GM19240 (cell line): ENCODE results near the gene OR5H2.
"Not testable (repeated sequence)": the region's sequence is repeated elsewhere in the genome, so short reads cannot be mapped to it uniquely, and the experiment has no call there.

Experiments
- DNase-seq: peaks from one replicate; pipeline ENCODE4 v3.0.0; 2011; ENCODE audit warnings: low spot score; ENCODE audit not compliant: insufficient read length

OR5H2 gene

DNA sequence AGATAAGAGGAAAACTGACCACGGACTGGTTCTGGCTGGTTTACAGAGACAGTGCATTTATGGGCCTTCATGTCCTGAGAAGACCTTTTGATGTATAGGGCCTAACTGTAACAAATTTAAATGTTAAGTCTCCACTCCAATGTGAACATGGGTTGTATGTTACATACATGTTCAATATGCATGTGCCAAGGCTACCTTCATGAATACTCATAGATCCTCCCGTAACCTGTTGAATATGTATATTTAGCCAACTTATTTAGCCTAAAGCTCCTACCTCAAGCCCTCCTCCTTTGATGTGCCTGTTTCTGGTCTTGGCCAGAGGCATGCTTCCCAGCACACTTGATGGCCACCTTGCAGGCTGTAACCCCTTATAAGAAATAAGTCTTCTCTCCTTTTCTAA is at the start of gene OR5H2:
TSS of gene OR5H2 (plus strand) at position 301 of the 400 bp plus-strand sequence. CDS start 398 bp downstream, outside the sequence.
- DNase-seq, result no peak

- no peak for DNase-seq
Measured at GRCh38 chr3:98233468-98233867, 48.8 kb upstream of the OR5H2 start.

DNA sequence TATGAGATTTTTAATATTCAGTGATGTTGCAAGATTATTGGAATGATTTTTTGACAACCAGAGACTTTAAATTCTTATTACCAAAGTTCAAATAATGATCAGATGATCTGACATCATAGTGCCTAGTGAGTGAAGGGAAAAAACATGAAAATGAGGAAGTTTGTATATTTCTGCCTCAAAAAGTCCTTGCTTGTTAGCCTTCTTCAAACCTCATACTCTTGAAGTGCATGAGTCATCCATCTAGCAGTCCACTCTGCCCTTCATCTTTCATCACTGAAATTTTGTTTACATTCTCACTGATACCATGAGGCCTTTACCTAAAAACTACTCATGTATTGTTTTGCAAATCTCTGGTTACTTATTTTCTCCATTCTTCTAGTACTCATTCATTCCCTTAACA is 42.2 kb upstream of the OR5H2 start:
- DNase-seq, result no peak

DNA sequence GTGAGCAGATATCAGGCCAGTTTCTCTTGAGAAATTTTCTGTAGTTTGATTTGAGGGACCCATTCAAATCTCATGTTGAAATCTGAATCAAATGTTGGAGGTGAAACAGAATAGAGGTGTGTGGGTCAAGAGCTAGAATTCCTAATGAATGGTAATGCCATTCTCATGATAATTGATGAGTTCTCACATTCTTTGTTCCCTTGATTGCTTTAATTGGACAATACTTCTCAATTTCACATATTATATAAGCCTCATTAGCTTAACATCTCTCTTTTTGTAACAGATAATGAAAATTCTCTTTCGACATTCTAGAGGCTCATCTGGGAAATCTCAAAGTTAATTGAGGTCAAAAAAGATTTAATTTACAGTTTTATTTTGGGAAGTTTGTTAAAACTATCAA is 40.1 kb upstream of the OR5H2 start:
- no peak for DNase-seq

GRCh38 chr3:98243843-98244242 is 38.5 kb upstream of the OR5H2 start:
- no peak for DNase-seq

- DNase-seq, result no peak
Measured at GRCh38 chr3:98246142-98246541, 36.2 kb upstream of the OR5H2 start.

- not testable (repeated sequence) for DNase-seq
Measured at GRCh38 chr3:98256026-98256425, 26.3 kb upstream of the OR5H2 start.

GRCh38 chr3:98259707-98260106 is 22.6 kb upstream of the OR5H2 start:
- DNase-seq, result no peak

DNA sequence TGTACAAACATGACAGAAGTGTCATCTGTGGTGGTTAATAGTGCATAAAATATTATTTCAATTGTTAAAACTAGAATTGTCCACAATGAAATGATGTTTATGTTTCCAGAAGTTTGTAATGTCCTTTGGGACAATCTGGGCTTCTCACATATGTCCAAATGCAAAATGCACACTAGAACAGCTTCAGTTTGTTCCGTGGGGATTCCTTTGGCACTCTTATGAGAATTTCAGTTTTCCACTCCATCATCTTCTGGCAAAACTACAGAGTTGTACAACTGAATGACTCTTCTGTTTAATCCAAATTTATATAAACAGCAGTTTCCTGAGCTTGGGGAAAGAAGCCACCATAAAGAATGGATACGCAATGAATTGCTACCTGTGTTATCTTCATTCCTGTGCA is 20.3 kb upstream of the OR5H2 start:
- DNase-seq, result no peak

DNA sequence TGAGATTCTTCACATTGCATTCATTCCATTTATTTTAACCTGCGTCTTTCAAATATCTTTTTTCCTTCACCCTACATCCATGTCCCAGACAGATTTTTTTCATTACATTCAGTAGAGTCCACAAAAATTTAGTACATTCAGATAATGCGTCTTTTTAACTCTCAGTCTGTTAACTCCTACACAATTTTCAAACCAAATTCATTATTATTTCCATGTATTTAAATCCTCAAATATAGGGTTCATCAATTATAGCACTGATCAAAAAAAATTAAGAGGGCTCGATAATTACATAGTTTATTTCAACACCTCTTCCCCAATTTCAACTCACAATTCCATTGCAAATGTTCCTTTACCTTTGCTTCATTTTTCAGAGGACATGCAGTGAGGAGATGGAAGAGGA is 18.4 kb upstream of the OR5H2 start, which contains the start of gene OR5H6:
TSS of gene OR5H6 (plus strand) at position 301 of the 400 bp plus-strand sequence. CDS start at position 390, 89 bp downstream.
- no peak for DNase-seq

DNA sequence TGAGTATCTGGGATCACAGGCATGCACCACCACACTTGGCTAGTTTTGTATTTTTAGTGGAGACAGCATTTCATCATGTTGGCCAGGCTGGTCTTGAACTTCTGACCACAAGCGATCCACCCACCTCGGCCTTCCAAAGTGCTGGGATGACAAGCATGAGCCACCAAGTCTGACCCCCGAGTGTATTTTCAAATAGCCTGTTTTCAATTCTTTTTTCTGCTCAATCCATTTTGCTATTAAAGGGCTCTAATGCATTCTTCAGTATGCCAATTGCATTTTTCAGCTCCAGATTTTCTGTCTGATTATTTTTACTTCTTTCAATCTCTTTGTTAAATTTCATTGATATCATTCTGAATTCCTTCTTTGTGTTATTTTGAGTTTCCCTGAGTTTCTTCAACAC is 12.5 kb upstream of the OR5H2 start:
- DNase-seq, result no peak

GRCh38 chr3:98272126-98272525 is 10.2 kb upstream of the OR5H2 start:
- DNase-seq, result no peak

- DNase-seq, result no peak
Measured at GRCh38 chr3:98274914-98275313, 7.4 kb upstream of the OR5H2 start.

GRCh38 chr3:98290916-98291315 is 8.6 kb downstream of the OR5H2 start:
- no peak for DNase-seq

GRCh38 chr3:98291332-98291957 is 9.1 kb downstream of the OR5H2 start:
- no peak for DNase-seq

DNA sequence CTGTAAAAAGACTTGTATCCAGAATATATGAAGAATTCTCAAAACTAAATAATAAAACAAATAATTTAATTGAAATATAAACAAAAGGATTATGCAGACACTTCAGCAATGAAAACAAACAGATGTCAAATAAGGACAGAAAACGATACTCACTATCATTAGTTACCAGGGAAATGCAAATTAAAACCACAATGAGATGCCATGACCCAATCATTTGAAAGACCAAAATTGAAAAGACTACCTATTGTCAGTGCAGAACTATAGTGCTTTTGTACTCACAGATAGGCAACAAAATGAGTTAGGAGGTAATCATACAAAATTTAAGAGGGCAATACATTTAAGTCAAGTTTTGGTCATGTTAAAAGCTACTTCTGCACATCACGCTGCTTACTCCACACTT is 39.8 kb downstream of the OR5H2 start:
- DNase-seq, result no peak

DNA sequence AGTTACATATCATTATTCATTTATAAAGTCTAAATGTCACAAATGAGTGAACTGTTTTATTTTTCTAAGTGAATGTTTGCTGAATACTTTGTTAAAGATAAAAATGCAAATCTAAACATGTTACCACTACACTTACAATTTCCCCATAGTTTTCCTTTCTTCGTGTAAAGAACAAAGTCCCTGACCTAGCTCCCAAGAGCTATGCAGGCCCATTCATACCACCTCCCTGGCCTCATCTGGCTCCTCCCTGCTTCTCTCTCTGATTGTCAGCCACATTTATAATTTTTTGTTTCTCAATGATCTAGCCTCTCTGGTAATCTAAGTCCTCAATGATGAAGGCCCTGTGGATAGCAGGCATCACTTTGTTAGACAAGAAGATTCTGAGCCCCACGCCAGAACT is 40.4 kb downstream of the OR5H2 start:
- no peak for DNase-seq

DNA sequence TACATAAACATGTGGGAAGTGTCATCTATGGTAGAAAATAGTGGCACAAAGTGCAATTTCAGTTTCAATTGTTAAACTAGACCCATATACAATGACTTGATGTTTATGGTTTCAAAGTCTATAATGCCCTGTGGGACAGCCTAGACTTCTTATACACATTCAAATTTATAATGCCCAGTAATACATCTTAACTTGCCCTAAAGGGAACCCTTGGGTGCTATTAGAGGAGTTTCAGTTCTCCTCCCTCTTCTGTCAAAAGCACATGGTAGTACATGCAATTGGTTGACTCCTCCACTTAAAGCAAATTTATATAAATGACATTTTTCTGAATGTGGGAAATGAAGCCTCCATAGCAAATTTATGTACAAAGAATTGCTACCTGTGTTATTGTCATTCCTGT is 41.1 kb downstream of the OR5H2 start:
- DNase-seq, result no peak

GRCh38 chr3:98325055-98325454 is 42.8 kb downstream of the OR5H2 start:
- no peak for DNase-seq

- no peak for DNase-seq
Measured at GRCh38 chr3:98326105-98326893, 44.0 kb downstream of the OR5H2 start.

DNA sequence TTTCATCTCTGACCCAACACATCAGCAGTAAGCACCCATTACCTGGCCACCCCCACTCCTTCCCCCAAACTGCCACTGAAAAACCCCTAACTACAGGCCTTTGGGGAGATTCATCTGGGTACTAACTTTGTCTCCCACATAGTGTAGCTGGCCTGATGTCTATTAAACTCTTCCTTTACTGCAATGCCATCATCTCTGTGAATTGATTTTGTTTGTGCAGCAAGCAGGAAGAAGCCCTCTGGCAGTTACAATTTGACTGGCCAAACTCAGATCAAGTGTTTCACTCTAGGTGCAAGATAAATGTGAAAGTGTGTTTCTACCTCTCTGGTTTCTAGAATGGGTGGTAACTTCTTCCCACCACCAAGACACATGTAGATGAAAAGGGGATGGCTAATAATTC is 44.6 kb downstream of the OR5H2 start:
- no peak for DNase-seq

GRCh38 chr3:98328933-98329332 is 46.6 kb downstream of the OR5H2 start:
- no peak for DNase-seq
